IPS DF 6.9 (cell line): ENCODE measurements around the gene MCOLN2.

Experiments used
- DNase-seq: peaks from one replicate; pipeline ENCODE4 v3.0.0-alpha.2; 2013; ENCODE audit warnings: low read depth, low spot score
- H3K27ac ChIP-seq: one replicate; pipeline ENCODE4 v1.5.1; 2013; ENCODE audit warnings: low read length, control low read depth
- H3K27me3 ChIP-seq: 2 replicates; pipeline ENCODE4 v1.6.1; 2013; ENCODE audit warnings: mild to moderate bottlenecking, low read length; ENCODE audit not compliant: control insufficient read depth, insufficient read depth
- H3K36me3 ChIP-seq: 2 replicates; pipeline ENCODE4 v1.6.1; 2013; ENCODE audit warnings: low read length; ENCODE audit not compliant: control insufficient read depth, insufficient read depth
- H3K4me1 ChIP-seq: 2 replicates; pipeline ENCODE4 v1.6.1; 2013; ENCODE audit warnings: low read length; ENCODE audit not compliant: control insufficient read depth, insufficient read depth
- H3K4me3 ChIP-seq: 2 replicates; pipeline ENCODE4 v1.5.1; 2013; ENCODE audit warnings: mild to moderate bottlenecking, low read length
- H3K9me3 ChIP-seq: 2 replicates; pipeline ENCODE4 v1.6.1; 2013; ENCODE audit warnings: low read length, inconsistent platforms; ENCODE audit not compliant: control insufficient read depth, insufficient read depth
- WGBS: extraction: QIAGEN DNeasy Blood & Tissue Kit; methylation state at CpG from one replicate; pipeline ENCODE4 v1.1.7; 2013; ENCODE audit warnings: mixed read lengths, missing lambda C conversion rate; ENCODE audit not compliant: insufficient read length, insufficient coverage; 5-methylcytosine and 5-hydroxymethylcytosine counted together

Gene MCOLN2

DNA sequence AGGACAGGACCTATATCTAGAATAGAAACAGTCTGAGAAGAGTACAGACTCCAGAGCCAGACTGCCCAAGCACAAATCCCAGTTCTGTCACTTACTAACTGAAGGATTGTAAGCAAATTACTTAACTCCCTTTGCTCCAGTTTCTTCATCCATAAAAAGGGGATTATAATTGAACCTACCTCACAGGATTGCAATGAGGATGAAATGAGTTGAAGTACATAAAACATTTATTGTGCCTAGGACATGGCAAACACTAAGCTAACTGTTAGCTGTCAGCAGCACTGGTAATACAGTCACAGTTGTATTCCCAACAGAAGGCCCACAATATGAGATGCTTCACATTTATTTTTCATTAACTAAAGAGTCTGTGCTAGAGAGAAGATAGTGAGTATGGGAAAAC, 33.9 kb downstream of the MCOLN2 start:
- no peaks in the 10 kb centered on the region for H3K9me3 ChIP-seq
- H3K27ac ChIP-seq, result no peak overlapping the region
- no peak for DNase-seq
- no peaks in the 10 kb centered on the region for H3K27me3 ChIP-seq
- no peaks in the 10 kb centered on the region for H3K4me1 ChIP-seq
- no peak overlapping the region for H3K4me3 ChIP-seq
- no peaks in the 10 kb centered on the region for H3K36me3 ChIP-seq

DNA sequence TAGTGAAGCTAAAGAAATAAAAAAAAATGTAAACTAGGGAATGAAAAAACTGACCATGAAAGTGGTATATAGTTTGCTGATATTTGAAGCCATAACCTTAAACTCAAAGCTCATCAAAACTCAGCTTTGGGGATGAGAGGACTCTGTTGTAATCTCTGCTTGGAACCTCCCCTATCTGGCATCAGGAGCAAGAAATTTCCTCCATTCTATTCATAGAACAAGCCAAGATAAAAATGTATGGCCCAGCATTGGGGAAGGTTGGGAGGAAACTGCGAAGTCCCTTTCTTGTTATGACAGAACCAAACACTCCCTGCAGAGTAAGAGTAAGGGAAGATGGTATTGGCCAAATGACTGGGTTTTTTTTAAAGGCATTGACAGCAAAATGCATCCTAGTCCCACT, 35.6 kb downstream of the MCOLN2 start:
- H3K27me3 ChIP-seq, result no peaks in the 10 kb centered on the region
- no peak overlapping the region for H3K27ac ChIP-seq
- no CpG with 5 or more reads among the region's 1 CpG for WGBS
- DNase-seq, result no peak
- H3K36me3 ChIP-seq, result no peaks in the 10 kb centered on the region
- no peak overlapping the region for H3K4me3 ChIP-seq
- H3K9me3 ChIP-seq, result no peaks in the 10 kb centered on the region
- H3K4me1 ChIP-seq, result no peaks in the 10 kb centered on the region

GRCh38 chr1:84960371-84960770, 36.5 kb downstream of the MCOLN2 start:
- Histone ChIP-seq H3K27me3 (no peaks in the 10 kb centered on the region), H3K4me3 (no peak overlapping the region), H3K36me3 (no peaks in the 10 kb centered on the region), H3K9me3 (no peaks in the 10 kb centered on the region), H3K4me1 (no peaks in the 10 kb centered on the region), H3K27ac (no peak overlapping the region)
- WGBS, result no CpG with 5 or more reads among the region's 1 CpG
- no peak for DNase-seq

- Histone ChIP-seq H3K4me3 (no peak overlapping the region), H3K9me3 (no peaks in the 10 kb centered on the region), H3K36me3 (no peaks in the 10 kb centered on the region), H3K27ac (no peak overlapping the region), H3K27me3 (no peaks in the 10 kb centered on the region), H3K4me1 (no peaks in the 10 kb centered on the region)
- DNase-seq, result no peak
- WGBS, result 100% methylated on average over 4 of the region's 5 CpGs
Measured at GRCh38 chr1:84959294-84959693, 37.6 kb downstream of the MCOLN2 start.

GRCh38 chr1:84957966-84958365, 38.9 kb downstream of the MCOLN2 start:
- Histone ChIP-seq H3K4me1 (no peaks in the 10 kb centered on the region), H3K27ac (no peak overlapping the region), H3K36me3 (no peaks in the 10 kb centered on the region), H3K9me3 (no peaks in the 10 kb centered on the region), H3K4me3 (no peak overlapping the region), H3K27me3 (no peaks in the 10 kb centered on the region)
- DNase-seq, result no peak
- no CpG with 5 or more reads among the region's 1 CpG for WGBS

DNA sequence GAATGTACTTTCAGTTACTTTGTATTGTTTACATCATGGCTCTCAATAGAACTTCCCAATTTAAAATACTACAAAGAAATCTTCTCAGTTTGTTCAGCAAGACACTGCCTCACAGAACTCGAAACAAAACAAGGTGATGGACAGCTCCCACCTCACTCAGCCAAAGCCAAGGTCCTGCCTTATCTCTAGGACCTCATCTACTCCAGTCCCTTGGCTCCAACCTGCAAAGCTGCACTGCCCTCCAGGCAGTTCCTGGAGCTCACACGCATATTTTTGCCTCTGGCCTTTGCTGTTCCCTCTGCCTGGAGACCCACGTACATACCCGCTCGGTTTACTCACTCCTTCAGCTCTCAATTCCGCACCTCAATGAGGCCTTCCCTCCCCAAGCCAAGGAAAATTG, 40.3 kb downstream of the MCOLN2 start:
- no peaks in the 10 kb centered on the region for H3K9me3 ChIP-seq
- no peaks in the 10 kb centered on the region for H3K4me1 ChIP-seq
- WGBS, result no CpG with 5 or more reads among the region's 6 CpGs
- no peak overlapping the region for H3K4me3 ChIP-seq
- DNase-seq, result no peak
- H3K36me3 ChIP-seq, result no peaks in the 10 kb centered on the region
- no peaks in the 10 kb centered on the region for H3K27me3 ChIP-seq
- H3K27ac ChIP-seq, result no peak overlapping the region

- no peaks in the 10 kb centered on the region for H3K36me3 ChIP-seq
- no CpG with 5 or more reads among the region's 6 CpGs for WGBS
- H3K4me1 ChIP-seq, result no peaks in the 10 kb centered on the region
- DNase-seq, result no peak
- no peaks in the 10 kb centered on the region for H3K27me3 ChIP-seq
- H3K4me3 ChIP-seq, result no peak overlapping the region
- no peaks in the 10 kb centered on the region for H3K9me3 ChIP-seq
- no peak overlapping the region for H3K27ac ChIP-seq
Measured at GRCh38 chr1:84956097-84956496, 40.8 kb downstream of the MCOLN2 start.

GRCh38 chr1:84949664-84950063, 47.2 kb downstream of the MCOLN2 start:
- Histone ChIP-seq H3K4me1 (no peaks in the 10 kb centered on the region), H3K9me3 (no peaks in the 10 kb centered on the region), H3K4me3 (no peak overlapping the region), H3K27ac (no peak overlapping the region), H3K36me3 (no peaks in the 10 kb centered on the region), H3K27me3 (no peaks in the 10 kb centered on the region)
- DNase-seq, result no peak

DNA sequence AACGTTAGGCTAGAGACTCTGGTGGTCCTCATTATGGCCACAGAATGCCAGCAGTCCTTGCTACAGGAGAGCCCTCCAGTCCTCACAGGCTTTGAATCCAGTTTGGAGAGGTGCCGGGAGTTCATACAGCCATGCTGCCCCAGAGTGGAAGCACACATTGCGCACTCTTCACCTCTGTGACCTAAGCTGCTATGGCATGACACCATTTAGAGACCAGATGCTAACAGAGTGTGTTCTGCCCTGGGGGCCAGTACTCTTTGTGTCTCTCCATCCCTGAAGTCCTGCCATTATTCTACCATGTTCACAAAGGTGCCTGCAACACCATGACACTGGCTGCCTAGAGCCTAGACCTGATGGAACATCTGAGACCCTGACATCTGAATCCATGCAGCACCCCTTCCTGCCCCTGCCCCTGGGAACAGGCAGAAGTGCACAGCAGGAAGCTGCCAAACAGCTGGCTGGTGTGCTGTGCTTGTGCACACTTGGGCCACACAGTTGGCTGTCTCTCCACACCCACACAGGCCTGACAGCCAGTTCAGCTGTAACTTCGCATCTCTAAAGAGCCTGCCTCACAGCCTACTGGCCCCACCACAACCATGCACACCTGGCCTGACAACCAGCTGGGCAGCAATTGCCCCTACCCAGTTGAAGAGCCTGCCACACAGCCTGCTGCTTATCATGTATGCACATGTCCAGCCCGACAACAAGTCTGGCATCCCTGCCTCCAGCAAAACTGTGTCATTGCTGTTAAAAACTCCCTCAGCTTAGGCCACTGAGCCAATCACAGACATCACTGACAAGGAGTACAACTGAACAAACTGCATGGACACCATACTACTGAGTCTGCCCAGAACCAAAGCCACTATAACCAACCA, 49.1 kb downstream of the MCOLN2 start:
- no peaks in the 10 kb centered on the region for H3K4me1 ChIP-seq
- no peak overlapping the region for H3K27ac ChIP-seq
- no CpG with 5 or more reads among the region's 5 CpGs for WGBS
- no peak overlapping the region for H3K4me3 ChIP-seq
- H3K36me3 ChIP-seq, result no peaks in the 10 kb centered on the region
- no peaks in the 10 kb centered on the region for H3K27me3 ChIP-seq
- DNase-seq, result no peak
- H3K9me3 ChIP-seq, result no peaks in the 10 kb centered on the region

DNA sequence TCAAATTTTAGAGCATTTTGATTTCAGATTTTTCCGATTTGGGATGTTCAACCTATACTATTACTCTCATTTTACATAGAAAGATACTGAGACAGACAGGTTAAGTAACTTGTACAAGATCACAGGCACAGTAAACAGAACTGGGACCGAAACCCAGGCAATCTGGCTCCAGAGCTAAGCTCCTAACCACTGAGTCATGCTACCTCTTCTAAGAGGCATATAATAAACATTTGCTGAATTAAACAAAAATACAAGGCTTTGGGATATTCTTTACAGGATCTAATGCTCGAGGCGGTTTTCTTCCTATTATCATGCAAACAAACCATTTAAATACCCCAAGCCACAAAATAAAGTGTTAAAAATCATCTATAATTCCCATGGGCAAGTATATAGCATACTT, 50.3 kb downstream of the MCOLN2 start:
- Histone ChIP-seq H3K4me3 (no peak overlapping the region), H3K36me3 (no peaks in the 10 kb centered on the region), H3K4me1 (no peaks in the 10 kb centered on the region), H3K27me3 (no peaks in the 10 kb centered on the region), H3K9me3 (no peaks in the 10 kb centered on the region), H3K27ac (no peak overlapping the region)
- DNase-seq, result no peak
- no CpG with 5 or more reads among the region's 4 CpGs for WGBS

DNA sequence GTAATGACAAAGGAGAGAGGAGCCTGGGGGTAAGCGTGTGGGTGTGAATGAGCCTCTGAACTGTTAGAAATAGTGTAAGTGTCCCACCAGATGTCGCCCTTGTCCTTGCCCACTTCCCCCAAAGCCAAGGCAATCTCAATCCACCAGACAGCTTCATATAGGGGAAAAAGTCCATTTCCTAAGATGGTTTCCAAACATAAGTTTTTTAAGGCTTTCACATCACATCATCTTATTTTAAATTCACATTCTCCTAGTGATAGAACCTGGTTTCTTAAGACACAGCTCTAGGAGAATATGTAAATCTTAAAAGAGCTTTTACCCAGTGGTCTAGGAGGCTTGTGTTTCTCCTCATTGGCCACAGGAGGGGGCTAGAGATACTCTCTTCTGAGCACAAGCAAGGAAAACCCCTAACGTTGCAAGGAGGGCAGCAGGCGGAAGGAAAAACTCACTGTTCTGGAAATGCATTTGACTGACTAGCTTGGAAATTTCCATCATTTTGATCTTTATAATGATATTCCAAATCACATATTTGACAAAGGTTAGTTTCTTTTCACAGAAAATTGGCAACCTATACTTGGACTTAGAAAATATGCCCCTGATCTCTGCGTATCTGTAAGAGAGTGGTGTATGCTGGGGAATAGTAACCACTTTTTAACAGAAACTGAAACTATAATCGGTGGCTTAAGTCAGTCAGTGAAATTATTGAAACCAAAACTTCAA, 52.0 kb downstream of the MCOLN2 start:
- H3K36me3 ChIP-seq, result no peaks in the 10 kb centered on the region
- no peaks in the 10 kb centered on the region for H3K4me1 ChIP-seq
- H3K27ac ChIP-seq, result no peak overlapping the region
- WGBS, result no CpG with 5 or more reads among the region's 6 CpGs
- DNase-seq, result peak; percentile 85
- no peak overlapping the region for H3K4me3 ChIP-seq
- H3K9me3 ChIP-seq, result no peaks in the 10 kb centered on the region
- no peaks in the 10 kb centered on the region for H3K27me3 ChIP-seq
